ENCODE data around the gene KCNJ6.
"Not testable (repeated sequence)": the region's sequence is repeated elsewhere in the genome, so short reads cannot be mapped to it uniquely, and the experiment has no call there.

The KCNJ6 gene

GRCh38 chr21:37658817-37659458 lies 257.3 kb downstream of the KCNJ6 start:
- in situ Hi-C loops (cut with HindIII; ENCODE audit: low sequenced_read_pairs): no loop called here

GRCh38 chr21:37658121-37658816 lies 258.0 kb downstream of the KCNJ6 start:
- in situ Hi-C loops (cut with HindIII; ENCODE audit: low sequenced_read_pairs): no loop called here

GRCh38 chr21:37656899-37657298 lies 259.4 kb downstream of the KCNJ6 start:
- in situ Hi-C loops (cut with HindIII; ENCODE audit: low sequenced_read_pairs): no loop called here

DNA sequence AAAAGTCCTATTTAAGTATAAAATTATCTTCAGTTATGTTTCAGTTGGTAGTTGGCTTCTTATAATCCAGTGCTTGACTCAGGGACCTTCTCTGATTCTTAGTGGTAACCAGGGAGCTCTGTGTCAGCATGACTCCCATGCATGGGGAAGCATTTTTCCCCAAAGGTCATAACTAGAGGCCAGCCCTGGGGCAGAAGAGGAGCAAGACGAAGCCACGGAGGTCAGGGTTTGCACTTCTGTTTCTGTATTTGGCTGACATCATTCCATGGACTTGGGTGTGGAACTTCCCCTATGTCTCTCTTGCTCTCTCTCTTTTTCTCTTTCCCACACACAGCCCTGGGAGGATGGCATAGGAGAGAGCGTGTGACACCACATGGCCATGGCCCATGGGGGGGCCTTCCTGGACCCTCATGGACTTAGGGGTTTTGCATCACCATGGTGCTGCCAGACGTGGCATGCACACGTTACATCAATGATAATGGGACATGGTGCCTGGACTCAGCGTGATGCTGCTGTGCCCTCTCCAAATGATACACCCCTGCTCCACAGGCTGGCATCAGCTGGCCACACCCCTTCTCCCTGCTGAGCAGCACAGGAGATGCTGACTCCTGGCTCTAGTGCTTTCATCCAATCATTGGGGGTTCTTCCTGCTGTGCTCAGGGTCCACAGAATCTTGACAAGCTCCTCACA lies 260.5 kb downstream of the KCNJ6 start:
- in situ Hi-C loops (cut with HindIII; ENCODE audit: low sequenced_read_pairs): no loop called here

DNA sequence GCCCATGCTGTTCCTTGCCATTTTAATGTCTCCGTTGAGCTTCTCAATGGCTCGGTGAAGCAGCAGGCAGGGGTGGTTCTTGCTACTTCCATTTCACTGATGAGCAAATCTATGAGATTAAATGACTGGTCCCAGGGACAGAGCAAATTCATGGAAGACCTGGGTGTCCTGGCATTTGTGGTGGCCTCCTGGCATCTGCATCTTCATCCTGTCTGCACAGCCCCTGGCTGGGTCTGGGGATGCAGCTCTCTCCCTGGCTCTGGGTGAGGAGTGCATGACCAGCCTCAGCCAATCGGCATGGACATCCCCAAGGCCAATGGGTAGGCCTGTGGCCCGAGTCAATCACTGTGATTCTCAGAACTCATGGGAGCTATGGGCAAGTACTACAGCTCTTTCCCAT lies 261.7 kb downstream of the KCNJ6 start:
- in situ Hi-C loops (cut with HindIII; ENCODE audit: low sequenced_read_pairs): no loop called here

GRCh38 chr21:37653201-37653600 lies 263.1 kb downstream of the KCNJ6 start:
- in situ Hi-C loops (cut with HindIII; ENCODE audit: low sequenced_read_pairs): no loop called here

DNA sequence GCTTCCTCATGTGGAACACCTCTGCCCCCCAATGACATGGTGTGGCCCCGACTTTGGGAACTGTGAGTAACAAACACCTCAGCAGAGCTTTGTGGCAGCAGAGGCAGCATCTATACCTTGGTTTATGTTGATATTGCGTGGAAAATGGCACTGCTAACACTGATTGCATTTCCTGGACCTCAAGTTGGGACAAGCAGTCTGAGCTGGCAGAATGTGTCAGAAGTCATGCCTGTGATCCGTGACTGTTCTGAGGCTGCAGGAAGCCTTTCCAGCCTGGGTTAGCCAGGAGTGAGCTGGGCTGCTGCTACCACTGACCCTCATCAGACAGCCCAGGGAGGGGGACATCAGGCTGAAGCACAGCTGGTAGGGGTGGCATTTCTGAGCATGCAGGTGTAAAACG lies 268.5 kb downstream of the KCNJ6 start:
- in situ Hi-C loops (cut with HindIII; ENCODE audit: low sequenced_read_pairs): no loop called here

DNA sequence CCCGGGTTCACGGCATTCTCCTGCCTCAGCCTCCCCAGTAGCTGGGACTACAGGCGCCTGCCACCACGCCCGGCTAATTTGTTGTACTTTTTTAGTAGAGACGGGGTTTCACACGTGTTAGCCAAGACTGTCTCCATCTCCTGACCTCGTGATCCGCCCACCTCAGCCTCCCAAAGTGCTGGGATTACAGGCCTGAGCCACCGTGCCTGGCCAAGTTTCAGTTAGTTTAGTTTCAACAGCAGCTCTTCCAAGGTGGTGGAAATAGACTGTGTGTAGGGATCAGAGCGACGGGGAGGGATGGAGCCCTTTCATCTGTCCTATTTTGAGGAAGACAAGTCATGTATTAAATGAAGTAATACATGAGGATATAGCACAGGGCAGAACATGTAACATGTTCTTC lies 269.5 kb downstream of the KCNJ6 start:
- in situ Hi-C loops (cut with HindIII; ENCODE audit: low sequenced_read_pairs): not testable (repeated sequence)

DNA sequence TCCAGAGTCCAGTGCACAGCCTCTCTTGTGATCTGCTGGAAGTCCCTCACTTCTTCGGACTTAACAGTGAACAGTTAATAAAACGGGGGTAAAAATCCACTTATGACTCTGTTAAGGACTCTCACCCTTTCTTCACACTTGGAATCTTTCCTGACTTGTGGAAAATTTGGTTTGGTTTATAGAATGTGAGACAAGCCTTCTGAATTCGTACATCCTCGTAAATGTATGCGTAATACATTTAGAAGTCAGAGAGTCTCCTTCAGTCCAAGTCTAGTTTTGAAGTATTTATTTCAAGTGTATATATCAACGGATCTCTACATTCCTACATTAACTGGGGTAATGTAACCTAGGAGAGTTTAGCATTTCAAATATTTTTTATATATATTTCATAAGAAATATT lies 270.4 kb downstream of the KCNJ6 start:
- in situ Hi-C loops (cut with HindIII; ENCODE audit: low sequenced_read_pairs): no loop called here

GRCh38 chr21:37644636-37645035 lies 271.6 kb downstream of the KCNJ6 start:
- in situ Hi-C loops (cut with HindIII; ENCODE audit: low sequenced_read_pairs): no loop called here

- in situ Hi-C loops (cut with HindIII; ENCODE audit: low sequenced_read_pairs): not testable (repeated sequence)
Observed at GRCh38 chr21:37643862-37644261, 272.4 kb downstream of the KCNJ6 start.

DNA sequence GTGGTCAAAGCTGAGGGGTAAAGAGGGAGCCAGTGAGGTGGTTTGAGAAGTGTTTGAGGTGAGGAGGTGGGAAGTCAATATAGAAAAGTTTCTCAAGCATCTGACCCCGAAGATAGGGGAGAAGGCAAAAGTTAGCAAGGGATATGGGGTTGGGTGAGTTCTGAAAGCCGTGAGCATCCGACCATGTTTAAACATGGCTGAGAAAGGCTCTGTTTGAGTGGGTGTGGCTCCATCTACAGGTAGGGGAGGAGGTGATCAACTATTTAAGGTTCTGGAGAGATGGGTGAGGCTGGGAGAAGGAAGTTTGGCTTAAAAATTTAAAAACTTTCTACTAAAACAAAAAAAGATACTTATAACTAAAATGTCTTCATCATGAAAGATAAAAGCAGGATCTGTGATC lies 273.8 kb downstream of the KCNJ6 start:
- in situ Hi-C loops (cut with HindIII; ENCODE audit: low sequenced_read_pairs): no loop called here

DNA sequence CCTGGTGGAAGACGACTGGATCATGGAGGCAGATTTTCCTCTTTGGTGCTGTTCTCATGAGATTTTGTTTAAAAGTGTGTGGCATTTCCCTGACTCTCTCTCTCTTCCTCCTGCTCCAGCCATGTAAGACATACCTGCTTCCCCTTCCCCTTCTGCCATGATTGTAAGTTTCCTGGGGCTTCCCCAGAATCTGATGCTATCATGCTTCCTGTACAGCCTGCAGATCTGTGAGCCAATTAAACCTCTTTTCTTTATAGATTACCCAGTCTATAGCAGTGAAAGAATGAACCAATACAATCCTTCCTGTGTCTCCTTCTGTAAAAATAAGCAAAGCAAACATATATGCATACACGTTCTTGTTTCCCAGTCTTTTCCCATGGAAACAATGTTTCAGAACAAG lies 276.5 kb downstream of the KCNJ6 start:
- in situ Hi-C loops (cut with HindIII; ENCODE audit: low sequenced_read_pairs): no loop called here

DNA sequence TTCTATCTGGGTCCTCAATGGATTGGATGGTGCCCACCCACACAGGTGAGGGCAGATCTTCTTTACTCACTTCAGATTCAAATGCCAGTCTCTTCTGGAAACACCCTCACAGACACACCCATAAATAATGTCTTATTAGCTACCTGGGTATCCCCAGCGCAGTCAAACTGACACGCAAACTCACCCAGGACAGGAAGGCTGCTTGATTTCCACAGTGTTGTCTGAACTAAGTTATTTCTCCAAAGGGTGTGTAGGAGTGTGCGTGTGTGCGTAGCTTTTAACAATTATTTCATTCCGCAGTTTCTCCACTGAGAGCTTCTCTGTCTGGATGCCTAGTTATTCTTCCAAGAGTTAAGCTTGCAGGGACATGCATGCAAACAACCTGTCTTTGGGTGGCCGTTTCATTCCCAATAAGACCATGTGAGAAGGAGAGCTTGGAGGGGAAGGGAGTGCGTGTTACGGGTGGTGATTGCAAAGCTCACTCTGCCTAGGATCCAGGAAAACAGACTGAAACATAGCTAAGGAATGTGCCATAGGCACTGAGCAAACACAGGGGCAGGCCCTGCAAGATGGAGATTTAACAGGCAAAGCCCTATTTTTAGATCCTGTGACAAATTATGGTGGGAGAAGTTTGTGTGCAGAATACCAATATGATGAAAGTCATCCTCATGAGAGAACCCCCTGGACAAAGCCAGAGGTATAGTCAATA lies 280.0 kb downstream of the KCNJ6 start:
- in situ Hi-C loops (cut with HindIII; ENCODE audit: low sequenced_read_pairs): no loop called here

- in situ Hi-C loops (cut with HindIII; ENCODE audit: low sequenced_read_pairs): no loop called here
Observed at GRCh38 chr21:37631319-37632117, 284.7 kb downstream of the KCNJ6 start.

DNA sequence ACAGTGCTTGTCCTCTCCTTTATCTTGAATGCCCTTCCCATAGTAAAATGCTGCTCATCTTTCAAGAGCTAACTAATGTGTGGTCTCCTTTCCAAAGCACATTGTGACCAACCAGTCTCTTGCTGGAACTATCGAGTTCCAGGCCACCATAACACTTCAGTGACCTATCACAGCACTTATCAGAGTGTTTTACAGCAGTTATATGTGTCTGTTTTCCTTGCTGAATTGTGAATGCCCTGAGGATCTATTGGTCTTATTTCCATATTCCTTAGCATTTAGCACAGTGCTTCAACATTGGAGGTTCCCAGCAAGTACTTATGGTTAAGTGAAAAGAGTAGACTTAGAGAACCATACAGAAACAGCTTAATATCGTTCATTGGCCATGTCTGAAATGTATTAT lies 285.4 kb downstream of the KCNJ6 start:
- in situ Hi-C loops (cut with HindIII; ENCODE audit: low sequenced_read_pairs): no loop called here

DNA sequence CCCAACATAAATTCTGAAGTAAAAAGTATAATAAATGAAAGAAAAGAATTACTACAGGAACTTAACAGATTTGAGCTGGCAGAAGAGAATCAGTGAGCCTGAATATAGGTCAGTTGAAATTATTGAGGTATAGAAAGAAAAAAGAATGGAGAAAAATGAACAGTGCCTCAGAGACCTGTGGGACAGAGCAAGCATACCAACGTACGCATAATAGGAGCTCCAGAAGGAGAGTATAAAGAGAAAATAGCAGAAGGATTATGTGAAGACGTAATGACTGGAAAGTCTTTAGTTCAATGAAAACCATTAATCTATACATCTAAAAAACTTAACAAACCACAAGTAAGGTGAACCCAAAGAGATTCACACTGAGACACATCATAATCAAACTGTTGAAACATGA lies 287.9 kb downstream of the KCNJ6 start:
- in situ Hi-C loops (cut with HindIII; ENCODE audit: low sequenced_read_pairs): no loop called here

GRCh38 chr21:37627561-37627960 lies 288.7 kb downstream of the KCNJ6 start:
- in situ Hi-C loops (cut with HindIII; ENCODE audit: low sequenced_read_pairs): no loop called here

DNA sequence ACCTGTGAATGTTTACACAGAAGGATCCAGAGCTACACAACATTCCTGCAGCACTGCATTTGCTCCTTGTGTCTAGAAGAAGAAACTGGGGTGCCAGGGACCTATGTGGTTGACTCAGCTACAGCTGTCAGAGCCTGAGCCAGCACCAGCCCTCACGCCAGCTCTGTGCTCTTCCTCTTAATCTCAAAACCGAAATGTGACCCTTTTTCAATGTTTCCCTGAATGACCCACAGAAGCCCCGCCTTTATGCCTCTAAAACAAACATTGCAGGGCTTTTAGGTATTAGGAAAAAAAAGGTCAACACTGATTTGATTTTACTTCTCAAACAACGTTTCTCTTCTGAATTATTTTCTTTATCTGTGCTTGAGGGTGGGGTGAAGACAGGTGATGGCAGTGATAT lies 289.2 kb downstream of the KCNJ6 start:
- in situ Hi-C loops (cut with HindIII; ENCODE audit: low sequenced_read_pairs): no loop called here

- in situ Hi-C loops (cut with HindIII; ENCODE audit: low sequenced_read_pairs): no loop called here
Observed at GRCh38 chr21:37626320-37626719, 289.9 kb downstream of the KCNJ6 start.

DNA sequence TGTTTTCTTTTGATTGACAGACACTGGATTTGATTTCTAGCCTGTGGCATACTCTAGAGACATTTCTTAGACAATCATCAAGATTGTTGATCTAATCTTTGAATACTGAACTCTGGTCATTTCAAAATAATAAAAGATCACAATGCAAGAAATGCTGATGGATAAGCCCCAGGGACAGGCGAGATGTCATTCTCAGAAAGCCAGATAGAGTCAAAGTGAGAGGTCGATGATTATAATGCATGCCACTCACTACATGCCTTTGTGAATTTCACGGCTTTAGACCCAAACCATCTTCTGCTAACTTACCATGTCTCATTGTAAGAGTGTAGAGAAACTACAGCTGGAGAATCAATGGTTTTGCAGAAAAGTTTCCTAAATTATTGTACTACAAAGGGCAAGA lies 292.6 kb downstream of the KCNJ6 start:
- in situ Hi-C loops (cut with HindIII; ENCODE audit: low sequenced_read_pairs): no loop called here

All from DLD1 (cell line).